Epithelial cell of proximal tubule (primary cell): ENCODE results near the gene MYBPC1. TPM values are rescaled to one million over a fixed set of nuclear protein-coding genes. Genes with fewer than 3 reads are reported as not detected.

Experiments
- DNase-seq: peaks from one replicate; pipeline ENCODE4 v3.0.0-alpha.2; 2011; ENCODE audit warnings: low read depth
- H3K4me3 ChIP-seq: 2 replicates; pipeline ENCODE4 v1.5.1; 2011; ENCODE audit warnings: low read depth, mild to moderate bottlenecking, low read length
- CTCF ChIP-seq: conservative IDR thresholded peaks from 2 replicates; pipeline ENCODE4 v1.5.1; 2012; ENCODE audit warnings: low read depth, mild to moderate bottlenecking, low read length
- total RNA-seq: library from RNA; depleted of rRNA; stranded (reverse); fragments of >200 nt; gene quantifications from 2 replicates; pipeline ENCODE4 v1.2.3, GENCODE V29; 2015

The MYBPC1 gene
- total RNA-seq, 1 donor from 2014 or later, result not detected

GRCh38 chr12:101597164-101597563 lies 2.4 kb downstream of the MYBPC1 start:
- no peak for TF ChIP-seq CTCF
- DNase-seq, result no peak
- H3K4me3 ChIP-seq, result no peak overlapping the region

DNA sequence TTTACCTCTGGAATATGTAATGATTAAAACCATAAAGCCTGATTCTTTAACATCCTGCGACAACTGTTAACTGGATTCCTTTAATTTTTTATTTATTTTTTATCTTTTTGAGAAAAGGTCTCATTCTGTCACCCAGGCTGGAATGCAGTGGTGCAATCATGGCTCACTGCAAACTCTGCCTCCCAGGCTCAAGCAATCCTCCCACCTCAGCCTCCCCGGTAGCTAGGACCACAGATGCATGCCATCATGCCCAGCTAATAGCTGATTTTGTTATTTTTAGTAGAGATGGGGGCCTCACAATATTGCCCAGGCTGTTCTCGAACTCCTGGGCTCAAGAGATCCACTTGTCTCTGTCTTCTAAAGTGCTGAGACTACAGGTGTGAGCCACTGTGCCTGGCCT lies 3.7 kb downstream of the MYBPC1 start:
- H3K4me3 ChIP-seq, result no peak overlapping the region
- DNase-seq, result no peak
- no peak for TF ChIP-seq CTCF

DNA sequence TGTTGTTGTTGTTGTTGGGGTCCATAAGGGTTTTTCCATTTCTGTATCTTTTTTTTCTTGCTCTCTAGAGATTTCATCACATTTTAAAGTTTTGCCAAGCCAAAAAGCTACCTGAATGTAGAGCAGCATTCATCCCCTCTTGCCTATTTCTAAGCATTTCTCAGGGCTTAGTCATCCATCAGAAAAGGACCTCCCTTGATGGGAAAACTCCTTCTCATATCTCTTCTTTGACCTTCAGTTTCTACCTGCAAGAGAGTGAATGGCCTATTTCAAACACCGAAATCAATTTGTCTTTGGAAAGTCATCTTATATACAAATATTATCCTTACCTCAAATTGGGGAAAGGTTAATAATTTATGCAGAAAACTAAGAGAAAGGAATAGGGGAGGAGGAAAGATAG lies 4.5 kb downstream of the MYBPC1 start:
- no peak for TF ChIP-seq CTCF
- no peak for DNase-seq

DNA sequence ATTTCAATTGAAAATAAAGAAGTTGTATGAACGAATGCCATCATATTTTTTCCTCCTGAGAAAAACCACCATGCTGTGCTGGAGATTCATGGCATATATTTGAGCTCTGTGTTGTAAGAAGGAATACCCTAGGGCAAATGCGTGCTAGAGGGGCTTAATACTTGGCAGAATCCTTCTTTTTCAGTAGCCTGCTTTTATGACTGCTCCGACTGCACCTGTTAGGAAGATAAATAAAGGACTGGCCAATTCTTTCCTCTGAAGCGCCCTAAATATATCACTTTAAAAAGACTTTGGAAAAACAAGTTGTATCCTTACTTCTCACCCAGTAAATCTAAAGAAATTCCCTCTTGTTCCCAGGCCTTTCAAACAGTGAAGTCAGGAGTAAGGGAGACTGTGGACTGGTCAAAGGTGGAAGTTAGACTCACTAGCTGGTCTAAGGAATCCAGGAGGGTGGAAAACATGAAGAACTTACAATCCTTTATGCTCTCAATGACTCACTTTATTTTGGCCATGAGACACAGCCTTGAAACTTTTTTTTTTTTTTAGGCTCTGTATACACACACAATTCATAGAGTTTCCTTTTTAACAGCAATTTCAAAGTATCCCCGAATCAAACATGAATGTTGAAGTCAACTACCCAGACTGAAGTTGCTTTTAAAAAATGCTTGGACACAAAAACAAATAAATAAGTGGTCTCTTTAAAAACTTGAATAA lies 5.2 kb downstream of the MYBPC1 start:
- no peak for DNase-seq
- TF ChIP-seq CTCF, result no peak
- no peak overlapping the region for H3K4me3 ChIP-seq

More for the DNA sequence above, 4.5 kb downstream of the MYBPC1 start:
- no peak overlapping the region for H3K4me3 ChIP-seq

DNA sequence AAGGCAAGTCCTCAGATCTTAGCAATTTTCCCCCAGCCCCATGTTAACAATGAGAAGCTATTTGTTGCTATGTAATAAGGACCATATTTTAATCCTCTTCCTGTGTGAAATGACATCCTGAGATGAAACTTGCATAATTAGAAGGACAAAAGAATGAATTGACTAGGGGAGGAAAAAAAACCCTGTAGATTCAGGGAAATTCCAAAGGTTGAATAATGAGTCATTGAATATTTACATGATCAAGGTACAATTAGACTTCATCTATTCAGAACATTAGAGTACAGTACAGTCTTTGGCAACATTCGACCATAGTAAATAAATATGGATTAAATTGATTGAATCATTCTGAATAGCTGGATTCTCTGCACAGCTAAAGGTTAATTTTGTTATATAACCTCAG lies 9.4 kb downstream of the MYBPC1 start:
- TF ChIP-seq CTCF, result no peak
- DNase-seq, result peak; percentile 13
- no peak overlapping the region for H3K4me3 ChIP-seq

DNA sequence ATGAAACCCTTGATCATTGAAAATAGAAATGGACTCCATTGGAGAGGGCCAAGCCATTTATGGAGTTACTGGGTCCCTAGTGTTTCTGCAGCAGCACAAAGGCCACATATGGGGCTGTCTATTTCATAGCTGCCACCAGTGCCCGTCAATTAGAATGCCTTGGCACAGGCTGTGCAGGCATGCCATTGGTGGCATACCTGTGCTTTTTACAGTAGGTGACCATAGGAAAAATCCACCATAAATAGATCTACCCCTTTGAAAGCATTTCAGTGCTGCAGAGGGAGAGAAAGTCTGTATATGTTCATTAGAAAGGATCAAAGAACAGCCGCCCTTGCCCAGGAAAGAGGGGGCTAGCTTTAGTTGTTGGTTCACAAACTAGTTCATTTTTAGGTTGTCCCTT lies 13.1 kb downstream of the MYBPC1 start:
- DNase-seq, result no peak
- H3K4me3 ChIP-seq, result no peak overlapping the region
- TF ChIP-seq CTCF, result no peak

DNA sequence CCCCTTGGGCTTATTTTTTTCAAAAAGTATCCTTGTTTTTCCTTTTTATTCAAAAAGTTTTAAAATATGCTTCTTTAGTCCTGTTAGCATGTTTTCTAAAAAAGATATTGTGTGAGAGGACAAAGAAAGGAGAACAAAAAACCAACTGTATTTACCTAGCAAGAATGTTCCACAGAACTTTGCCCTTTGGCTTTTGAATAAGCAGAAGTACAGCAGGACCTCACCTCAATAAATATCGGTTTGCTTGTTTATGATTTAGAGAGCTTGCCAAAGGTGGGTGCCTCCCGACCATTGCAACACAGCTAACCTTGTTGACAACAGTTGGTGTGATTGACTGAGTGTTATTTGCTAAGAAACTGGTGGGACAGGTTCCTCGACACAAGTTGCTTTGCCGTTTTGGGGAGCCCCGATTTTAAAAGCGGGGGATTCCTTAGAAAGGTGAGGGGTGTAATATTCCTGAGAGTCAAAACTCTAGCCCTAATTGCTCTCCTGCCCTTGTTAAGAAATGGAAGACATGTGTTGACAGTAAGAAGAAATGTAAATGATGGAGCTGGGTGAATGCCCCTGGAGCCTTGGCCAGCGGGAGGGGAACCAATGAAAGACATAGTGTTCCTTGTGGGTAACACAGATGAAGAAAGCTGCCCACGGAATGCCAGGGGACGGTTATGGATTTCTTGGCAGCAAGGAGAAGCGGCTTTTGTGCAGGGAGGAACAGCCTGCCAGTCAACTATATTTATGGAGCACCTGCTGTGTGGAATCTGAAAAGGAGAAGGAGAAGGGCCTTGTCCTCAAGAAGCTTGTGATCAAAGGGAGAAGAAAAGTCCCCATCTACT lies 13.7 kb downstream of the MYBPC1 start:
- H3K4me3 ChIP-seq, result no peak overlapping the region
- DNase-seq, result no peak
- TF ChIP-seq CTCF, result no peak
